SK-N-SH (cell line): ENCODE data around the gene HMGB2. TPM values are rescaled to one million over a fixed set of nuclear protein-coding genes. Genes with fewer than 3 reads are reported as not detected.

ENCODE experiments used
- CTCF ChIA-PET: fragments of 300-600, 350-600 bp; formaldehyde crosslinking; extraction: SDS; loops from one replicate; lab custom pipeline; 2021; lab: Yijun Ruan, JAX
- POLR2A ChIA-PET: fragments of 350-600 bp; sonication (Branson Sonifier 250); formaldehyde crosslinking; extraction: SDS; loops from one replicate; lab custom pipeline; 2020; ENCODE audit warnings: antibody characterized with exemption, inconsistent platforms; lab: Yijun Ruan, JAX
- DNase-seq: peaks from one replicate; pipeline ENCODE4 v3.0.0; 2012
- H2AFZ ChIP-seq: fragments of 200-600 bp; sonication (generic); 2 replicates; pipeline ENCODE4 v1.8.1; 2016; ENCODE audit warnings: antibody characterized with exemption, mild to moderate bottlenecking, low read depth
- H3F3A ChIP-seq: fragments of 200-600 bp; sonication (generic); replicated peaks from 2 replicates; pipeline ENCODE3; 2016; ENCODE audit warnings: antibody characterized with exemption, mild to moderate bottlenecking; ENCODE audit not compliant: insufficient read depth
- H3K27ac ChIP-seq, 2 experiments: fragments of 200-500 bp in 1 of 2; fragments of 200-600 bp in 1 of 2; sonication (Bioruptor generic) in 1 of 2; sonication (generic), shearing (Covaris generic) in 1 of 2; 2 replicates each; pipeline versions ENCODE4 v1.5.1 to v1.6.1; 2014 to 2016; ENCODE audit warnings: low read depth in 2 of 2, inconsistent platforms in 1 of 2, low read length in 1 of 2, mild to moderate bottlenecking in 1 of 2, mixed read lengths in 1 of 2
- H3K27me3 ChIP-seq: fragments of 200-600 bp; sonication (generic), shearing (Covaris generic); 2 replicates; pipeline ENCODE4 v1.6.1; 2016; ENCODE audit warnings: mixed run types; ENCODE audit not compliant: insufficient read depth
- H3K36me3 ChIP-seq, 2 experiments: fragments of 200-500 bp in 1 of 2; fragments of 200-600 bp in 1 of 2; sonication (Bioruptor generic) in 1 of 2; sonication (generic) in 1 of 2; replicated peaks in 1 of 2; 2 replicates each; pipeline versions ENCODE3 to v1.5.1; 2014 to 2016; ENCODE audit warnings: low read length in 1 of 2, mild to moderate bottlenecking in 1 of 2; ENCODE audit not compliant: insufficient read depth in 2 of 2, control insufficient read depth in 1 of 2
- H3K4me1 ChIP-seq, 2 experiments: fragments of 200-500 bp in 1 of 2; fragments of 200-600 bp in 1 of 2; sonication (Bioruptor generic) in 1 of 2; sonication (generic), shearing (Covaris generic) in 1 of 2; 2 replicates each; pipeline versions ENCODE4 v1.5.1 to v1.6.1; 2014 to 2016; ENCODE audit warnings: low read depth in 1 of 2, low read length in 1 of 2, mixed run types in 1 of 2; ENCODE audit not compliant: insufficient read depth in 2 of 2, control insufficient read depth in 1 of 2
- H3K4me2 ChIP-seq: fragments of 200-600 bp; sonication (generic), shearing (Covaris generic); 2 replicates; pipeline ENCODE4 v1.6.1; 2017; ENCODE audit warnings: mixed run types
- H3K4me3 ChIP-seq, 2 experiments: fragments of 200-500 bp in 1 of 2; fragments of 200-600 bp in 1 of 2; sonication (Bioruptor generic) in 1 of 2; sonication (generic), shearing (Covaris generic) in 1 of 2; 2 replicates each; pipeline versions ENCODE4 v1.5.1 to v1.8.1; 2014 to 2016; ENCODE audit warnings: low read depth in 2 of 2, inconsistent platforms in 1 of 2, low read length in 1 of 2, mild to moderate bottlenecking in 1 of 2, mixed read lengths in 1 of 2, moderate library complexity in 1 of 2
- H3K79me2 ChIP-seq: fragments of 200-600 bp; sonication (generic); 2 replicates; pipeline ENCODE4 v1.8.1; 2017; ENCODE audit warnings: mild to moderate bottlenecking; ENCODE audit not compliant: insufficient read depth
- H3K9ac ChIP-seq: fragments of 200-600 bp; sonication (generic); 2 replicates; pipeline ENCODE4 v1.6.1; 2017; ENCODE audit warnings: mixed run types
- H3K9me2 ChIP-seq: fragments of 200-600 bp; sonication (generic); 2 replicates; pipeline ENCODE4 v1.6.1; 2017; ENCODE audit warnings: mixed run types
- H3K9me3 ChIP-seq: fragments of 200-600 bp; sonication (generic); 2 replicates; pipeline ENCODE4 v1.6.1; 2017; ENCODE audit warnings: mixed run types, mild to moderate bottlenecking, moderate library complexity
- H4K20me1 ChIP-seq: fragments of 200-600 bp; sonication (generic); 2 replicates; pipeline ENCODE4 v1.6.1; 2017; ENCODE audit warnings: mild to moderate bottlenecking, mixed run types; ENCODE audit not compliant: insufficient read depth
- EP300 ChIP-seq, 2 experiments: IDR thresholded peaks; 2 replicates each; pipeline versions ENCODE4 v1.4.0 to v1.6.1; 2012; ENCODE audit warnings: borderline replicate concordance in 1 of 2, low read depth in 1 of 2, low read length in 1 of 2
- FOSL2 ChIP-seq: IDR thresholded peaks from 2 replicates; pipeline ENCODE4 v1.4.0; 2012; ENCODE audit warnings: low read depth, mild to moderate bottlenecking, moderate library complexity, borderline replicate concordance
- GABPA ChIP-seq: IDR thresholded peaks from 2 replicates; pipeline ENCODE4 v1.4.0; 2012; ENCODE audit warnings: low read depth, mild to moderate bottlenecking
- GATA2 ChIP-seq: sonication (generic); formaldehyde crosslinking; IDR thresholded peaks from 2 replicates; pipeline ENCODE4 v1.5.0; 2020; ENCODE audit warnings: mild to moderate bottlenecking, missing genetic modification reagents
- RCOR1 ChIP-seq: fragments of 150-350 bp; IDR thresholded peaks from 2 replicates; pipeline ENCODE4 v1.6.1; 2017; ENCODE audit warnings: antibody characterized with exemption, low read length
- TCF12 ChIP-seq: IDR thresholded peaks from 2 replicates; pipeline ENCODE4 v1.4.0; 2012
- TEAD4 ChIP-seq: IDR thresholded peaks from 2 replicates; pipeline ENCODE4 v1.4.0; 2012; ENCODE audit warnings: mild to moderate bottlenecking, borderline replicate concordance; ENCODE audit not compliant: insufficient read depth
- USF2 ChIP-seq: fragments of 150-350 bp; IDR thresholded peaks from 2 replicates; pipeline ENCODE4 v1.6.1; 2017; ENCODE audit warnings: antibody characterized with exemption, low read length, low read depth, borderline replicate concordance
- WGBS: methylation state at CpG from one replicate; pipeline ENCODE4 v1.1.6; 2017; ENCODE audit warnings: low lambda C conversion rate; 5-methylcytosine and 5-hydroxymethylcytosine counted together
- polyA plus RNA-seq, 3 experiments: library from polyadenylated mRNA; depleted of rRNA; stranded (reverse); fragments of >200 nt; gene quantifications; 2 replicates each; pipeline ENCODE4 v1.2.3, GENCODE V29; 2012
- TF ChIP-seq, protein P1 (sequence below): IDR thresholded peaks from 2 replicates; pipeline ENCODE4 v1.4.0; 2012; ENCODE audit warnings: low read depth, borderline replicate concordance
- TF ChIP-seq, protein P2 (sequence below): fragments of 200-600 bp; sonication (generic); IDR thresholded peaks from 2 replicates; pipeline ENCODE4 v1.6.1; 2017; ENCODE audit warnings: antibody characterized with exemption, mild to moderate bottlenecking, moderate library complexity

Gene HMGB2
- polyA plus RNA-seq, 1 of the 3 experiments (the other 2 are of a cell fraction): 130 TPM

DNA sequence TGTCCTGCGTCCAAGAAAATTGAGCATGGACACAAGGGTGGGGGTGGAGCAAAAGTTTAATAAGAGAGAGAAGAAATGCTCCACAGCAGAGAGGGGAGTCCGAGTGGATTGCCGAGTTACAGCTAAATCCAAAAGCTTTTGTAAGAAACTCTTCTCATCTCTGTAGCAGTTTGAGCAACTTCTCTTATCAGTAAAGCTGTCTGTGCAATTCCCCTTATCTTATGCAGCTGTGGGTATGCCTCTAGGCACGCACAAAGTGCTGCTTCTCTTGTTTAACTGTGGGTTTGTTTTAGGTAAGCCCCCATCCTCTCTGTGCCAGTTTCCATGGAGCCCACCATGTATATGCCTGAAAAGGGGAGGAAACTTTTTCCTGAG, 44.8 kb downstream of the HMGB2 start:
- TF ChIP-seq GABPA (no peak), GATA2 (0 out of 2 replicates have a peak, but pooled peaks have one; percentile 20)
- Histone ChIP-seq H3K79me2 (no peaks in the 10 kb centered on the region; the same call in 1 of the 2 replicates), H3K27ac (no peak overlapping the region), H2AFZ (no peak overlapping the region), H3F3A (peaks cover 1% of the 10 kb centered on the region), H3K4me2 (no peak overlapping the region), H3K9ac (no peak overlapping the region), H3K4me1 (peaks cover 0 to 5% of the 10 kb centered on the region in 2 experiments; a peak in 1 of 4 replicates), H4K20me1 (no peaks in the 10 kb centered on the region), H3K36me3 (peaks cover 0 to 3% of the 10 kb centered on the region in 2 experiments), H3K9me3 (peaks cover 8% of the 10 kb centered on the region), H3K27me3 (no peaks in the 10 kb centered on the region), H3K9me2 (no peaks in the 10 kb centered on the region), H3K4me3 (no peak overlapping the region)
- CTCF ChIA-PET: interaction anchor here (0.9 to 5.8 kb wide), 4 partner anchors 12 to 276 kb away, joined by 3 to 44 read pairs (median 4); no protein-coding TSS in a partner anchor
- POLR2A ChIA-PET: no interaction called here
- 85% methylated on average over 4 of the region's 4 CpGs for WGBS
- DNase-seq: no peak

GRCh38 chr4:173288698-173289352, 45.3 kb downstream of the HMGB2 start:
- no peak overlapping the region for H3K27ac ChIP-seq
- no peak overlapping the region for H2AFZ ChIP-seq
- H3K9ac ChIP-seq: no peak overlapping the region
- H3K4me1 ChIP-seq: peaks cover 0 to 5% of the 10 kb centered on the region in 2 experiments; a peak in 1 of 4 replicates
- no peak for DNase-seq
- no peaks in the 10 kb centered on the region for H4K20me1 ChIP-seq
- no peaks in the 10 kb centered on the region for H3F3A ChIP-seq
- no peaks in the 10 kb centered on the region; the same call in 1 of the 2 replicates for H3K9me2 ChIP-seq
- no peaks in the 10 kb centered on the region; the same call in 1 of the 2 replicates for H3K79me2 ChIP-seq
- H3K36me3 ChIP-seq: peaks cover 0 to 3% of the 10 kb centered on the region in 2 experiments
- WGBS: 98% methylated on average over 3 of the region's 3 CpGs
- H3K27me3 ChIP-seq: no peaks in the 10 kb centered on the region
- H3K4me3 ChIP-seq: no peak overlapping the region
- ChIA-PET POLR2A (no interaction called here), CTCF (interaction anchor here (1.3 to 5.8 kb wide), 4 partner anchors 12 to 275 kb away, joined by 3 to 44 read pairs (median 6); no protein-coding TSS in a partner anchor)
- H3K9me3 ChIP-seq: peaks cover 13% of the 10 kb centered on the region
- no peak for TF ChIP-seq FOSL2
- TF ChIP-seq GABPA: no peak
- TF ChIP-seq, protein P1, sequence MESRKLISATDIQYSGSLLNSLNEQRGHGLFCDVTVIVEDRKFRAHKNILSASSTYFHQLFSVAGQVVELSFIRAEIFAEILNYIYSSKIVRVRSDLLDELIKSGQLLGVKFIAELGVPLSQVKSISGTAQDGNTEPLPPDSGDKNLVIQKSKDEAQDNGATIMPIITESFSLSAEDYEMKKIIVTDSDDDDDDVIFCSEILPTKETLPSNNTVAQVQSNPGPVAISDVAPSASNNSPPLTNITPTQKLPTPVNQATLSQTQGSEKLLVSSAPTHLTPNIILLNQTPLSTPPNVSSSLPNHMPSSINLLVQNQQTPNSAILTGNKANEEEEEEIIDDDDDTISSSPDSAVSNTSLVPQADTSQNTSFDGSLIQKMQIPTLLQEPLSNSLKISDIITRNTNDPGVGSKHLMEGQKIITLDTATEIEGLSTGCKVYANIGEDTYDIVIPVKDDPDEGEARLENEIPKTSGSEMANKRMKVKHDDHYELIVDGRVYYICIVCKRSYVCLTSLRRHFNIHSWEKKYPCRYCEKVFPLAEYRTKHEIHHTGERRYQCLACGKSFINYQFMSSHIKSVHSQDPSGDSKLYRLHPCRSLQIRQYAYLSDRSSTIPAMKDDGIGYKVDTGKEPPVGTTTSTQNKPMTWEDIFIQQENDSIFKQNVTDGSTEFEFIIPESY: no peak
- no peak for TF ChIP-seq EP300 (IDR thresholded peaks at IDR 0.05; ENCODE audit: borderline replicate concordance in 1 of 2, low read depth in 1 of 2, low read length in 1 of 2)
- no peak for TF ChIP-seq USF2
- TF ChIP-seq, protein P2, sequence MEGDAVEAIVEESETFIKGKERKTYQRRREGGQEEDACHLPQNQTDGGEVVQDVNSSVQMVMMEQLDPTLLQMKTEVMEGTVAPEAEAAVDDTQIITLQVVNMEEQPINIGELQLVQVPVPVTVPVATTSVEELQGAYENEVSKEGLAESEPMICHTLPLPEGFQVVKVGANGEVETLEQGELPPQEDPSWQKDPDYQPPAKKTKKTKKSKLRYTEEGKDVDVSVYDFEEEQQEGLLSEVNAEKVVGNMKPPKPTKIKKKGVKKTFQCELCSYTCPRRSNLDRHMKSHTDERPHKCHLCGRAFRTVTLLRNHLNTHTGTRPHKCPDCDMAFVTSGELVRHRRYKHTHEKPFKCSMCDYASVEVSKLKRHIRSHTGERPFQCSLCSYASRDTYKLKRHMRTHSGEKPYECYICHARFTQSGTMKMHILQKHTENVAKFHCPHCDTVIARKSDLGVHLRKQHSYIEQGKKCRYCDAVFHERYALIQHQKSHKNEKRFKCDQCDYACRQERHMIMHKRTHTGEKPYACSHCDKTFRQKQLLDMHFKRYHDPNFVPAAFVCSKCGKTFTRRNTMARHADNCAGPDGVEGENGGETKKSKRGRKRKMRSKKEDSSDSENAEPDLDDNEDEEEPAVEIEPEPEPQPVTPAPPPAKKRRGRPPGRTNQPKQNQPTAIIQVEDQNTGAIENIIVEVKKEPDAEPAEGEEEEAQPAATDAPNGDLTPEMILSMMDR: no peak
- TF ChIP-seq GATA2: no peak
- TF ChIP-seq TCF12: no peak
- no peak for TF ChIP-seq RCOR1
- TF ChIP-seq TEAD4: no peak
- H3K4me2 ChIP-seq: no peak overlapping the region
